Measurements from ENCODE around the gene COQ7.

- TF ChIP-seq CTCF (IDR thresholded peaks at IDR 0.05; ENCODE audit: insufficient read depth, low read length) (no peak), REST (IDR thresholded peaks at IDR 0.05; ENCODE audit: insufficient replicate concordance, low read depth) (no peak)
Measured at GRCh38 chr16:19123535-19124178, 56.2 kb downstream of the COQ7 start.

Data from HL-60 (cell line).